A673 (cell line): Measurements from ENCODE around the gene AGER. TPM values are rescaled to one million over a fixed set of nuclear protein-coding genes. Genes with fewer than 3 reads are reported as not detected.
A peak's percentile ranks its signal among the peaks of the same experiment; 100 is the strongest.

Source experiments
- BruUV-seq: library from RNA; stranded (reverse); fragments of 400-500 nt; replicated peaks from 2 replicates; lab custom pipeline; 2021; lab: Mats Ljungman, UMichigan
- CTCF ChIA-PET: fragments of 300-600 bp; sonication (Branson Sonifier 250); formaldehyde crosslinking; loops from one replicate; lab custom pipeline; 2022; ENCODE audit warnings: antibody characterized with exemption; lab: Charles Lee
- POLR2A ChIA-PET: fragments of 300-600 bp; sonication (Branson Sonifier 250); formaldehyde crosslinking; loops from one replicate; lab custom pipeline; 2022; ENCODE audit warnings: antibody characterized with exemption; ENCODE audit not compliant: low non-redundant PET; lab: Charles Lee
- DNase-seq: peaks from one replicate; pipeline ENCODE4 v3.0.0-alpha.2; 2015; ENCODE audit warnings: low spot score
- H3K27ac ChIP-seq: fragments of 200-600 bp; sonication (generic); 2 replicates; pipeline ENCODE4 v1.5.1; 2016; ENCODE audit warnings: mixed run types, low read depth, mild to moderate bottlenecking, mixed read lengths, antibody characterized with exemption, low read length; ENCODE audit not compliant: poor library complexity, severe bottlenecking
- H3K27me3 ChIP-seq: fragments of 200-600 bp; sonication (generic); replicated peaks from 2 replicates; pipeline ENCODE4 v1.6.1; 2017; ENCODE audit warnings: mixed run types, low read depth, mild to moderate bottlenecking, mixed read lengths, antibody characterized with exemption, low read length; ENCODE audit not compliant: insufficient read depth, poor library complexity
- H3K36me3 ChIP-seq: fragments of 200-600 bp; sonication (generic); 2 replicates; pipeline ENCODE4 v1.6.1; 2016; ENCODE audit warnings: mixed run types, mild to moderate bottlenecking, mixed read lengths, antibody characterized with exemption, low read length; ENCODE audit not compliant: insufficient read depth, poor library complexity, severe bottlenecking
- H3K4me1 ChIP-seq: fragments of 200-600 bp; sonication (generic); 2 replicates; pipeline ENCODE4 v1.6.1; 2017; ENCODE audit warnings: mixed run types, mild to moderate bottlenecking, mixed read lengths, antibody characterized with exemption, low read length; ENCODE audit not compliant: insufficient read depth, poor library complexity, severe bottlenecking
- H3K4me3 ChIP-seq: fragments of 200-600 bp; sonication (generic); 2 replicates; pipeline ENCODE4 v1.5.1; 2016; ENCODE audit warnings: low read depth, mixed run types, mild to moderate bottlenecking, mixed read lengths, low read length; ENCODE audit not compliant: poor library complexity, severe bottlenecking
- H3K9me3 ChIP-seq: fragments of 200-600 bp; sonication (generic); 2 replicates; pipeline ENCODE4 v1.6.1; 2016; ENCODE audit warnings: mixed run types, low read depth, mild to moderate bottlenecking, mixed read lengths, antibody characterized with exemption, low read length; ENCODE audit not compliant: poor library complexity, severe bottlenecking
- CTCF ChIP-seq: fragments of 300-800, 200-600 bp; sonication (generic); conservative IDR thresholded peaks from 2 replicates; pipeline ENCODE4 v1.5.1; 2017; ENCODE audit warnings: low read depth, mild to moderate bottlenecking, antibody characterized with exemption, low read length, moderate library complexity, mixed read lengths
- EZH2 ChIP-seq: fragments of 200-600 bp; sonication (generic); IDR thresholded peaks from 2 replicates; pipeline ENCODE4 v1.6.1; 2017; ENCODE audit warnings: borderline replicate concordance, low read depth, mild to moderate bottlenecking, mixed read lengths, antibody characterized with exemption, low read length; ENCODE audit not compliant: poor library complexity, severe bottlenecking
- intact Hi-C: fragments of 100-400 bp; cut with micrococcal nuclease; formaldehyde crosslinking; loops from one replicate; pipeline ENCODE4 v1.10.0; 2022; ENCODE audit not compliant: unreplicated experiment
- total RNA-seq: library from RNA; stranded (reverse); gene quantifications from 2 replicates; pipeline ENCODE4 v1.2.3, GENCODE V29; 2021

Gene AGER
- total RNA-seq, 1 experiment from 2014 or later, result 13.3 TPM

- Histone ChIP-seq H3K4me1 (peaks cover 24% of the 10 kb centered on the region), H3K36me3 (peaks cover 22% of the 10 kb centered on the region), H3K4me3 (peak overlapping the region; percentile 75), H3K27me3 (no peaks in the 10 kb centered on the region), H3K9me3 (no peaks in the 10 kb centered on the region), H3K27ac (peak overlapping the region; percentile 90)
- BruUV-seq, result TSS peak; percentile 56
- DNase-seq, result no peak
- ChIA-PET POLR2A (no interaction called here), CTCF (no interaction called here)
- TF ChIP-seq EZH2 (no peak), CTCF (no peak)
- intact Hi-C loops, result no loop called here
These were observed 31.1 kb downstream of the AGER start for GRCh38 chr6:32152769-32153563.

DNA sequence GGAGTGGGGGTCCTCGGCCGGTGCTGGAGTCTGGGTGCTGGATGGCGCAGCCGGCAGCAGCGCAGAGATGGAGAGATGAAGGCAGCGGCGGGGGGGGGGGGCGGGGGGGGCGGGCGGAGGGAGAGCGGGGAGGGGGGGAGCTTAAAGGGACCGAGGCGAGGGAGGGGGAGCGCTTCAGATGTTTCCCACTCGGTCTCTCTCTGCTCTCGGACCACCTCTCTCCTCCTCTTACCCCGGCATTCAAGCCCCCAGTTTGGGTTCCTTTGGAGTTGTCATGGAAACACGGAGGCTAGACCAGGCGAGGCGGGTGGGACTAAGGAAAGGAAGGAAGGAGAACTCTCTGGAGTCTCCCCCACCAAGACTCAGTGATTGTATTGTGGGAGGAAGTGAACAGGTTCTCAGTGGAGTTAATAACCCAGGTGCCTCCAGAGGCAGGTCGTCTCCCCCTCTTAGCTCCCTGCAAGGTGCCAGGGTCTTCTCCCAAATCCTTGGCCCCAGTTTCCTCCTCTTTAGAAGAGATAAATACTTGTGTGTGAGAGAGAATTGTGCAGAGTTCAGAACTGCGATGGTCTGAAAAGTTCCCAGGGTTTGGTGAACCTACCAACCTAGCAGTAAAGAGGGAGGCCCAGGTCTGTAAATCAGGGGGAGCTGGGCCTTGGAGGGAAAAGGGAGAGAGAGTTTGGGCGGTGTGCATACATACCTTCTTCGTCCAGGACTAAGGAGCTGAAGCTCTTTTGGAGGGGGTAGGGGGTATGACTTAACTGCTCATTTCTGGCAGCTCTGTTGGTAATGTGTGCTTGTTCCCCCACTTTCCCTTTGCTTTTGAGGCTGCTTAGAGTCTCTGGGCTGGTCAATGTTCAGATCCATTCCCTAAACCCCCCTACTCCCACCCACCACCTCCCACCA is 31.9 kb downstream of the AGER start, which contains the start of gene PRRT1:
Gene PRRT1 (minus strand): TSS at position 77 of the 906 bp plus-strand sequence. CDS start 112 bp downstream, outside the sequence.
- TF ChIP-seq EZH2, result no peak
- no peak for TF ChIP-seq CTCF
- DNase-seq, result no peak
- ChIA-PET POLR2A (no interaction called here), CTCF (no interaction called here)
- BruUV-seq, result no TSS peak
- Histone ChIP-seq H3K27me3 (no peaks in the 10 kb centered on the region), H3K9me3 (no peaks in the 10 kb centered on the region), H3K36me3 (peaks cover 14% of the 10 kb centered on the region), H3K27ac (peak within 1 kb of the TSS; percentile 90), H3K4me3 (peak within 1 kb of the TSS; percentile 75), H3K4me1 (peaks cover 24% of the 10 kb centered on the region)
- intact Hi-C loops, result no loop called here

GRCh38 chr6:32151181-32151862 is 32.7 kb downstream of the AGER start:
- Histone ChIP-seq H3K27me3 (no peaks in the 10 kb centered on the region), H3K4me1 (peaks cover 24% of the 10 kb centered on the region), H3K9me3 (no peaks in the 10 kb centered on the region), H3K4me3 (no peak overlapping the region), H3K36me3 (peaks cover 6% of the 10 kb centered on the region), H3K27ac (no peak overlapping the region)
- ChIA-PET CTCF (no interaction called here), POLR2A (no interaction called here)
- DNase-seq, result no peak
- intact Hi-C loops, result no loop called here
- TF ChIP-seq EZH2 (no peak), CTCF (no peak)
- BruUV-seq, result no TSS peak
